CD14-positive monocyte (primary cell): ENCODE measurements around the gene FOXB2. TPM values are rescaled to one million over a fixed set of nuclear protein-coding genes. Genes with fewer than 3 reads are reported as not detected.

Experiments
- DNase-seq, 3 donors: peaks; one replicate each; pipeline ENCODE4 v3.0.0-alpha.2; 2011 to 2022
- H2AFZ ChIP-seq: 2 replicates; pipeline ENCODE4 v1.6.0; 2012; ENCODE audit warnings: mild to moderate bottlenecking, low read depth, low read length, inconsistent platforms; ENCODE audit not compliant: insufficient read depth, poor library complexity, severe bottlenecking
- H3K27ac ChIP-seq, 2 donors: 1 replicate in 1 of 2; 2 replicates in 1 of 2; pipeline ENCODE4 v1.5.1; 2012 to 2013; ENCODE audit warnings: low read length in 2 of 2, control low read depth in 1 of 2, inconsistent platforms in 1 of 2, low read depth in 1 of 2, mild to moderate bottlenecking in 1 of 2
- H3K27me3 ChIP-seq, 2 donors: one replicate each; pipeline versions ENCODE4 v1.6.0 to v1.6.1; 2011 to 2013; ENCODE audit warnings: low read length in 2 of 2; ENCODE audit not compliant: control insufficient read depth in 2 of 2, insufficient read depth in 2 of 2
- H3K36me3 ChIP-seq, 2 donors: replicated peaks in 1 of 2; 1 replicate in 1 of 2; 2 replicates in 1 of 2; pipeline versions ENCODE4 v1.5.1 to v1.6.1; 2012 to 2013; ENCODE audit warnings: low read length in 2 of 2, control low read depth in 1 of 2, inconsistent platforms in 1 of 2, mild to moderate bottlenecking in 1 of 2; ENCODE audit not compliant: insufficient read depth in 2 of 2, control insufficient read depth in 1 of 2
- H3K4me1 ChIP-seq, 2 donors: 1 replicate in 1 of 2; 2 replicates in 1 of 2; pipeline versions ENCODE4 v1.5.1 to v1.6.1; 2012 to 2013; ENCODE audit warnings: low read length in 2 of 2, control low read depth in 1 of 2, inconsistent platforms in 1 of 2, mild to moderate bottlenecking in 1 of 2, moderate library complexity in 1 of 2; ENCODE audit not compliant: insufficient read depth in 2 of 2, control insufficient read depth in 1 of 2
- H3K4me2 ChIP-seq: replicated peaks from 2 replicates; pipeline ENCODE3; 2012; ENCODE audit warnings: low read length, moderate library complexity, mild to moderate bottlenecking; ENCODE audit not compliant: poor library complexity, severe bottlenecking; ENCODE audit errors: extremely low read depth
- H3K4me3 ChIP-seq, 3 experiments: fragments of 200-600 bp in 1 of 3; sonication (generic) in 1 of 3; replicated peaks in 1 of 3; 1 replicate in 2 of 3; 2 replicates in 1 of 3; pipeline ENCODE4 v1.5.1; 2011 to 2013; ENCODE audit warnings: low read length in 3 of 3, mild to moderate bottlenecking in 3 of 3, control low read depth in 2 of 3, low read depth in 2 of 3, inconsistent platforms in 1 of 3, moderate library complexity in 1 of 3
- H3K79me2 ChIP-seq: 2 replicates; pipeline ENCODE4 v1.6.0; 2012; ENCODE audit warnings: mild to moderate bottlenecking, control low read depth, inconsistent platforms, low read length, moderate library complexity; ENCODE audit not compliant: insufficient read depth
- H3K9ac ChIP-seq: 2 replicates; pipeline ENCODE4 v1.6.0; 2017; ENCODE audit warnings: low read length, mild to moderate bottlenecking; ENCODE audit not compliant: insufficient read depth, poor library complexity, severe bottlenecking
- H3K9me3 ChIP-seq, 2 donors: replicated peaks in 1 of 2; 1 replicate in 1 of 2; 2 replicates in 1 of 2; pipeline versions ENCODE4 v1.5.1 to v1.6.1; 2012 to 2013; ENCODE audit warnings: low read length in 2 of 2, control low read depth in 1 of 2; ENCODE audit not compliant: control insufficient read depth in 1 of 2, insufficient read depth in 1 of 2
- H4K20me1 ChIP-seq: 2 replicates; pipeline ENCODE4 v1.6.0; 2012; ENCODE audit warnings: mild to moderate bottlenecking, low read length, control low read depth, moderate library complexity; ENCODE audit not compliant: insufficient read depth
- H3K27ac Mint-ChIP-seq, 7 donors: one replicate each; pipeline ENCODE4 v1.8.0; 2020; ENCODE audit warnings: mild to moderate bottlenecking in 7 of 7, mixed read lengths in 7 of 7, moderate library complexity in 6 of 7, inconsistent platforms in 2 of 7
- H3K27me3 Mint-ChIP-seq, 3 donors: one replicate each; pipeline ENCODE4 v1.8.0; 2021 to 2022; ENCODE audit warnings: low read depth in 3 of 3, mild to moderate bottlenecking in 3 of 3, mixed read lengths in 3 of 3, moderate library complexity in 3 of 3, inconsistent platforms in 1 of 3
- H3K36me3 Mint-ChIP-seq, 2 donors: one replicate each; pipeline ENCODE4 v1.8.0; 2020; ENCODE audit warnings: mixed read lengths in 2 of 2, inconsistent platforms in 1 of 2, mild to moderate bottlenecking in 1 of 2
- H3K4me1 Mint-ChIP-seq: one replicate; pipeline ENCODE4 v1.8.0; 2020; ENCODE audit warnings: mild to moderate bottlenecking, mixed read lengths
- H3K4me3 Mint-ChIP-seq, 2 donors: one replicate each; pipeline ENCODE4 v1.8.0; 2020; ENCODE audit warnings: mild to moderate bottlenecking in 2 of 2, mixed read lengths in 2 of 2, moderate library complexity in 1 of 2
- H3K9me3 Mint-ChIP-seq, 7 donors: one replicate each; pipeline ENCODE4 v1.8.0; 2020 to 2022; ENCODE audit warnings: mixed read lengths in 7 of 7, mild to moderate bottlenecking in 6 of 7, moderate library complexity in 6 of 7, inconsistent platforms in 2 of 7
- CTCF ChIP-seq: fragments of 200-600 bp; IDR thresholded peaks from one replicate; pipeline ENCODE4 v1.8.0; 2022; ENCODE audit warnings: antibody characterized with exemption, mild to moderate bottlenecking
- whole genome bisulfite sequencing: methylation state at CpG from one replicate; pipeline ENCODE4 v1.1.5; 2013; ENCODE audit warnings: missing lambda C conversion rate; ENCODE audit not compliant: insufficient coverage; 5-methylcytosine and 5-hydroxymethylcytosine counted together
- intact Hi-C, 2 donors: fragments of 100-400 bp; cut with micrococcal nuclease; formaldehyde crosslinking; loops; one replicate each; pipeline versions ENCODE4 v1.15.0 to v1.15.1; 2023
- polyA plus RNA-seq, 3 donors: library from polyadenylated mRNA; depleted of rRNA in 1 of 3; unstranded in 2 of 3; stranded (reverse) in 1 of 3; fragments of 300-500 nt in 2 of 3; fragments of >200 nt in 1 of 3; fragmentation: Illumina TruSeq in 2 of 3; gene quantifications; 1 replicate in 2 of 3; 2 replicates in 1 of 3; pipeline ENCODE4 v1.2.3, GENCODE V29; 2012 to 2021

The FOXB2 gene
- polyA plus RNA-seq, 3 donors = not detected

GRCh38 chr9:76988941-76989340, 30.5 kb upstream of the FOXB2 start:
- no peak overlapping the region for H2AFZ ChIP-seq
- intact Hi-C loops = no loop called here
- no peak overlapping the region for H3K4me3 ChIP-seq
- no peak overlapping the region for H3K4me3 Mint-ChIP-seq
- no peaks in the 10 kb centered on the region for H3K79me2 ChIP-seq
- no peak overlapping the region for H3K4me2 ChIP-seq
- no peak for TF ChIP-seq CTCF
- no peaks in the 10 kb centered on the region for H3K36me3 Mint-ChIP-seq
- H3K36me3 ChIP-seq = no peaks in the 10 kb centered on the region
- DNase-seq = no peak
- no peaks in the 10 kb centered on the region for H3K9me3 ChIP-seq
- no peak overlapping the region for H3K9ac ChIP-seq
- WGBS = no CpG with 5 or more reads among the region's 2 CpGs
- no peaks in the 10 kb centered on the region for H3K4me1 ChIP-seq
- H3K27ac Mint-ChIP-seq = peak overlapping the region in 2 of 7 donors; percentile 50 to 53
- H3K27me3 ChIP-seq = no peaks in the 10 kb centered on the region
- H4K20me1 ChIP-seq = no peaks in the 10 kb centered on the region
- peaks cover 0 to 2% (median 0%) of the 10 kb centered on the region in 7 donors for H3K9me3 Mint-ChIP-seq
- H3K4me1 Mint-ChIP-seq = no peaks in the 10 kb centered on the region
- peaks cover 4 to 6% (median 5%) of the 10 kb centered on the region in 3 donors for H3K27me3 Mint-ChIP-seq
- no peak overlapping the region for H3K27ac ChIP-seq

GRCh38 chr9:76989501-76989900, 30.0 kb upstream of the FOXB2 start:
- no peak overlapping the region for H3K27ac Mint-ChIP-seq
- no peak overlapping the region for H3K27ac ChIP-seq

More at GRCh38 chr9:76989501-76989900, 30.0 kb upstream of the FOXB2 start:
- 76% methylated on average over 3 of the region's 3 CpGs for WGBS
- H3K4me1 ChIP-seq = no peaks in the 10 kb centered on the region
- H3K4me2 ChIP-seq = no peak overlapping the region
- no peaks in the 10 kb centered on the region for H3K79me2 ChIP-seq
- no peaks in the 10 kb centered on the region for H3K9me3 ChIP-seq
- Mint-ChIP-seq H3K27me3 (peaks cover 5 to 6% (median 6%) of the 10 kb centered on the region in 3 donors), H3K4me3 (no peak overlapping the region), H3K4me1 (no peaks in the 10 kb centered on the region), H3K36me3 (no peaks in the 10 kb centered on the region), H3K9me3 (peaks cover 0 to 2% (median 0%) of the 10 kb centered on the region in 7 donors)
- H2AFZ ChIP-seq = no peak overlapping the region
- no peak overlapping the region for H3K9ac ChIP-seq
- no peaks in the 10 kb centered on the region for H3K27me3 ChIP-seq
- intact Hi-C loops = no loop called here
- H3K4me3 ChIP-seq = no peak overlapping the region
- H4K20me1 ChIP-seq = no peaks in the 10 kb centered on the region
- no peaks in the 10 kb centered on the region for H3K36me3 ChIP-seq
- no peak for TF ChIP-seq CTCF
- DNase-seq = no peak
